Aorta (tissue), 5 donors: ENCODE results near the gene SMYD3. TPM values are rescaled to one million over a fixed set of nuclear protein-coding genes. Genes with fewer than 3 reads are reported as not detected.

Source experiments
- ATAC-seq: fragments of 200-7000 bp; cut with Tn5 transposase; one replicate; pipeline ENCODE4 v1.9.1; 2022; ENCODE audit warnings: moderate library complexity; ENCODE audit not compliant: low FRiP score
- DNase-seq, 2 donors: peaks; one replicate each; pipeline ENCODE4 v3.0.0-alpha.2; 2020
- H3K27ac ChIP-seq, 2 donors: one replicate each; pipeline ENCODE4 v1.5.1; 2013; ENCODE audit warnings: low read length in 2 of 2, mild to moderate bottlenecking in 2 of 2, moderate library complexity in 2 of 2, control low read depth in 1 of 2, inconsistent platforms in 1 of 2, low read depth in 1 of 2
- H3K27me3 ChIP-seq, 2 donors: one replicate each; pipeline ENCODE4 v1.6.1; 2013; ENCODE audit warnings: control low read depth in 1 of 2, low read length in 1 of 2, mild to moderate bottlenecking in 1 of 2, moderate library complexity in 1 of 2; ENCODE audit not compliant: insufficient read depth in 2 of 2, control insufficient read depth in 1 of 2
- H3K36me3 ChIP-seq, 2 donors: one replicate each; pipeline ENCODE4 v1.6.1; 2013; ENCODE audit warnings: control low read depth in 1 of 2, low read length in 1 of 2, mild to moderate bottlenecking in 1 of 2; ENCODE audit not compliant: insufficient read depth in 2 of 2, control insufficient read depth in 1 of 2
- H3K4me1 ChIP-seq, 2 donors: one replicate each; pipeline ENCODE4 v1.6.1; 2013; ENCODE audit warnings: low read length in 2 of 2, control low read depth in 1 of 2, mild to moderate bottlenecking in 1 of 2, moderate library complexity in 1 of 2; ENCODE audit not compliant: insufficient read depth in 2 of 2, control insufficient read depth in 1 of 2
- H3K4me3 ChIP-seq, 2 donors: one replicate each; pipeline ENCODE4 v1.5.1; 2013; ENCODE audit warnings: low read length in 2 of 2, control low read depth in 1 of 2, mild to moderate bottlenecking in 1 of 2
- H3K9me3 ChIP-seq: one replicate; pipeline ENCODE4 v1.6.1; 2013; ENCODE audit warnings: mild to moderate bottlenecking, low read length; ENCODE audit not compliant: control insufficient read depth
- WGBS, 2 donors: extraction: QIAGEN DNeasy Blood & Tissue Kit; methylation state at CpG; one replicate each; pipeline ENCODE4 v1.1.7; 2013; 5-methylcytosine and 5-hydroxymethylcytosine counted together
- intact Hi-C, 2 donors: fragments of 100-400 bp; cut with DNase I; formaldehyde crosslinking; loops; one replicate each; pipeline versions ENCODE4 v1.14.2 to v1.15.0; 2022
- polyA plus RNA-seq, 2 donors: library from polyadenylated mRNA; stranded (reverse); fragments of 200-250 nt; gene quantifications; one replicate each; pipeline ENCODE4 v1.2.3, GENCODE V29; 2013
- total RNA-seq, 2 donors: library from RNA; stranded (reverse); fragmentation: NEBNext Ultra II Directional; extraction: Animal tissue kit (Norgen Biotek cat#: 25700); gene quantifications; one replicate each; pipeline ENCODE4 v1.2.1, GENCODE V29; 2021
- donor health status: healthy with polysubstance abuse.
- donor health status: Bipolar disorder and iron deficiency.
- donor health status: DM: no; HTN: no; CAD: no.
- donor health status: DM: no; HTN: no; CAD: no.
- donor health status: DM: yes; HTN: yes; CAD: no.

SMYD3 gene
- total and polyA plus RNA-seq, 4 donors = 6.0 to 29.1 (median 11.1) TPM

GRCh38 chr1:246460406-246460805 is 46.7 kb downstream of the SMYD3 start:
- Histone ChIP-seq H3K9me3 (no peaks in the 10 kb centered on the region), H3K4me3 (no peak overlapping the region), H3K27ac (no peak overlapping the region)

GRCh38 chr1:246459221-246459620 is 47.9 kb downstream of the SMYD3 start:
- no peaks in the 10 kb centered on the region for H3K36me3 ChIP-seq
- no peaks in the 10 kb centered on the region for H3K9me3 ChIP-seq
- no peaks in the 10 kb centered on the region for H3K4me1 ChIP-seq
- H3K4me3 ChIP-seq = no peak overlapping the region
- 91 to 95% methylated on average over 14 of the region's 14 CpGs for WGBS, 2 donors
- ATAC-seq (no peak), DNase-seq (no peak)
- no peak overlapping the region for H3K27ac ChIP-seq
- no peaks in the 10 kb centered on the region for H3K27me3 ChIP-seq
- intact Hi-C loops = no loop called here

More at GRCh38 chr1:246460406-246460805, 46.7 kb downstream of the SMYD3 start:
- intact Hi-C loops = no loop called here
- no peaks in the 10 kb centered on the region for H3K27me3 ChIP-seq
- WGBS, 2 donors = 96 to 97% methylated on average over 1 of the region's 1 CpG
- DNase-seq = no peak
- no peaks in the 10 kb centered on the region for H3K36me3 ChIP-seq
- no peaks in the 10 kb centered on the region for H3K4me1 ChIP-seq
- no peak for ATAC-seq

GRCh38 chr1:246455476-246455875 is 51.6 kb downstream of the SMYD3 start:
- WGBS, 2 donors = 95 to 100% methylated on average over 1 of the region's 1 CpG
- intact Hi-C loops = no loop called here
- H3K4me3 ChIP-seq = no peak overlapping the region
- no peak overlapping the region for H3K27ac ChIP-seq
- no peak for ATAC-seq
- H3K36me3 ChIP-seq = no peaks in the 10 kb centered on the region
- H3K27me3 ChIP-seq = no peaks in the 10 kb centered on the region
- no peak for DNase-seq
- H3K9me3 ChIP-seq = no peaks in the 10 kb centered on the region
- H3K4me1 ChIP-seq = peaks cover 1 to 5% of the 10 kb centered on the region in 2 donors

GRCh38 chr1:246454655-246455054 is 52.4 kb downstream of the SMYD3 start:
- no peak overlapping the region for H3K4me3 ChIP-seq
- H3K9me3 ChIP-seq = no peaks in the 10 kb centered on the region
- peaks cover 1 to 5% of the 10 kb centered on the region in 2 donors for H3K4me1 ChIP-seq
- H3K27ac ChIP-seq = no peak overlapping the region
- no peak for ATAC-seq
- intact Hi-C loops = no loop called here
- no peaks in the 10 kb centered on the region for H3K27me3 ChIP-seq
- no peak for DNase-seq
- no peaks in the 10 kb centered on the region for H3K36me3 ChIP-seq

- H3K4me1 ChIP-seq = peaks cover 1 to 5% of the 10 kb centered on the region in 2 donors
These were observed 56.3 kb downstream of the SMYD3 start for GRCh38 chr1:246450611-246451251.

GRCh38 chr1:246448373-246448772 is 58.7 kb downstream of the SMYD3 start:
- 96 to 97% methylated on average over 3 of the region's 3 CpGs for WGBS, 2 donors
- DNase-seq (no peak), ATAC-seq (no peak)
- Histone ChIP-seq H3K36me3 (no peaks in the 10 kb centered on the region), H3K27me3 (no peaks in the 10 kb centered on the region), H3K4me1 (peaks cover 3 to 5% of the 10 kb centered on the region in 2 donors), H3K4me3 (no peak overlapping the region), H3K27ac (no peak overlapping the region), H3K9me3 (no peaks in the 10 kb centered on the region)
- intact Hi-C loops = no loop called here

More at GRCh38 chr1:246450611-246451251, 56.3 kb downstream of the SMYD3 start:
- intact Hi-C loops = no loop called here
- Histone ChIP-seq H3K27ac (no peak overlapping the region), H3K9me3 (no peaks in the 10 kb centered on the region), H3K4me3 (no peak overlapping the region), H3K27me3 (no peaks in the 10 kb centered on the region), H3K36me3 (no peaks in the 10 kb centered on the region)
- ATAC-seq = no peak
- 62 to 67% methylated on average over 6 of the region's 6 CpGs for WGBS, 2 donors
- DNase-seq = no peak

GRCh38 chr1:246447501-246447900 is 59.6 kb downstream of the SMYD3 start:
- WGBS, 2 donors = 23% methylated on average over 2 of the region's 2 CpGs
- intact Hi-C loops = no loop called here
- DNase-seq = no peak
- Histone ChIP-seq H3K27me3 (no peaks in the 10 kb centered on the region), H3K4me1 (peaks cover 3 to 5% of the 10 kb centered on the region in 2 donors), H3K36me3 (no peaks in the 10 kb centered on the region), H3K4me3 (no peak overlapping the region), H3K9me3 (no peaks in the 10 kb centered on the region), H3K27ac (no peak overlapping the region)
- ATAC-seq = no peak

GRCh38 chr1:246445503-246445902 is 61.6 kb downstream of the SMYD3 start:
- Histone ChIP-seq H3K4me3 (no peak overlapping the region), H3K9me3 (no peaks in the 10 kb centered on the region), H3K36me3 (no peaks in the 10 kb centered on the region), H3K27ac (no peak overlapping the region), H3K27me3 (no peaks in the 10 kb centered on the region), H3K4me1 (peaks cover 3% of the 10 kb centered on the region in 2 donors)
- intact Hi-C loops = no loop called here
- ATAC-seq = no peak
- 79 to 83% methylated on average over 3 of the region's 3 CpGs for WGBS, 2 donors
- no peak for DNase-seq

- no peak overlapping the region for H3K4me3 ChIP-seq
- 9 to 17% methylated on average over 3 of the region's 3 CpGs for WGBS, 2 donors
- DNase-seq = no peak
- H3K4me1 ChIP-seq = peaks cover 3% of the 10 kb centered on the region in 2 donors
- ATAC-seq = no peak
- H3K9me3 ChIP-seq = no peaks in the 10 kb centered on the region
- intact Hi-C loops = no loop called here
- H3K36me3 ChIP-seq = no peaks in the 10 kb centered on the region
- H3K27me3 ChIP-seq = no peaks in the 10 kb centered on the region
- H3K27ac ChIP-seq = no peak overlapping the region
These were observed 62.5 kb downstream of the SMYD3 start for GRCh38 chr1:246444617-246445016.
